HG03060 (cell line): ENCODE results near the gene BUD31.
"Not testable (repeated sequence)": the region's sequence is repeated elsewhere in the genome, so short reads cannot be mapped to it uniquely, and the experiment has no call there.

Source experiments
- ATAC-seq: cut with Tn5 transposase; IDR thresholded peaks from one replicate; pipeline ENCODE4 v1.9.1; 2021; ENCODE audit warnings: low read depth, moderate number of reproducible peaks; ENCODE audit not compliant: unreplicated experiment

BUD31 gene

DNA sequence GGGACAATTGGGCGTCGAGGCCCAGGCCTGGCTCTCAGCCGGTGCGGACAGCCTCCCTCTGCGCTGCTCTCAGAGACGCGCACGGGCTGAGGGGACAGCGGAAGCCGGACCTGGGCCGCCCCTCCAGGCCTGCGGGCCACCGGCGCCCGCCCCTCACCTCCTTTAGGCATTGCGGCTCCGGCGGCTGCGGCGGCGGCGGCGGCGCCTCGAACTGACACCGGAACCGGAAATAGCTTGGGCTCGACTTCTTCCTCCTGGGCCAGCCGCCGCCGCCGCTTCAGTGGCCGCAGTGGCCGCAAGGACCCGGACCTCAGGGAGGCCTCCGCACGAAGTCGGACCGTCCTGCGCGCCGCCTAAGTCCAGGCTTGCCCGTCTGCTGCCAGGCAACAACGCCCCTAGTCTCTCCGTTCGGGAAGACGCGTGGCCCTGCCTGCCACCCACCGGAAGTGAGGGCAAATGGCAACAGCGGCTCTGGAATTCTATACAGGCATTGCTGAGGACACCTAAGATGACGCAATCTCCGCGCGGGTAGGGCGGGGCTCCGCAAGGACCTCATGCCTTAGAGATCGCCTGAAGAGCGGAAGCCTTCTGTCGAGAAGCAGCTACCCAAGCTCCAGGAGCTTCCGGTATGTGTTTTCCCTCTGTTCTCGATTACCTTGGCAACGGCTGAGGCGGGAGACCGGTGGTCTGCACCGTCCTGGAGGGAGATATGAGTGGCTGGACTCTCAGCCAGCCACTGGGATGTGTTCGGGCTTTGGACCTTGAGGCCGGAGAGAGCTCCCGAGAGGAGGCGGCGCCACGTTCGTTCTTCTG is at the start of gene BUD31, which contains the start of gene PDAP1:
Gene BUD31, plus strand, starts transcription at position 591 of the 813 bp plus-strand sequence. CDS start 2,124 bp downstream, outside the sequence.
Gene PDAP1, minus strand, starts transcription at position 219 of the 813 bp plus-strand sequence. Its CDS starts 49 bp downstream, at position 170.
- ATAC-seq = peak; percentile 73

DNA sequence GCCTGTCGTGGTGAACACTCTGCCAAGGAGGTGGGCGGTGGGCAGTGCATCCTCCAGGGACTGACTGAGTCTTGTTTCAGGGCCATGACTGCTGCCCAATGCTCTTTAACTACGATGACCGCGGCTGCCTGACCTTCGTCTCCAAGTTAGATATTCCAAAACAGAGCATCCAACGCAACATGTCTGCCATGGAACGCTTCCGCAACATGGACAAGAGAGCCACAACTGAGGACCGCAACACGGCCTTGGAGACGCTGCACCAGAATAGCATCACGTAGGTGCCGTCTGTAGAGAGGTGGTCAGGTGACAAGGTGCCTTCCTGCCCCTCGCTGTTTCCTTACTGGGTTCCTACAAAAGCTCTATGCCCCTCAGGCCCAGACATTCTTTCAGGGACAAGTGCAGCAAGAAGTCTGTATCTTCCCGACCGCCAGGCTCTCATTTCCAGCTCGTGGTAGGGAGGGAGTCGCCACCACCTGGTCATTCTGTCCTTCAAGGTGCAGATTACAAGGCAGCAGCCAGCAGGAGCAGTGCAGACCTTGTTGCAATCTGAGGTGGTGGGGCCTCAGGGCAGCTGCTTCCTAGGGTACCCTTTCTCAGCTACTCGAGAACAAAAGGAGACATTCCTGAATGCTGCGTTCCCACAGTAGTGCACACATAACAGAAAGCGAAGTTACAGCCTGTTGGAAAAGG is 49.2 kb upstream of the BUD31 start:
- no peak for ATAC-seq

DNA sequence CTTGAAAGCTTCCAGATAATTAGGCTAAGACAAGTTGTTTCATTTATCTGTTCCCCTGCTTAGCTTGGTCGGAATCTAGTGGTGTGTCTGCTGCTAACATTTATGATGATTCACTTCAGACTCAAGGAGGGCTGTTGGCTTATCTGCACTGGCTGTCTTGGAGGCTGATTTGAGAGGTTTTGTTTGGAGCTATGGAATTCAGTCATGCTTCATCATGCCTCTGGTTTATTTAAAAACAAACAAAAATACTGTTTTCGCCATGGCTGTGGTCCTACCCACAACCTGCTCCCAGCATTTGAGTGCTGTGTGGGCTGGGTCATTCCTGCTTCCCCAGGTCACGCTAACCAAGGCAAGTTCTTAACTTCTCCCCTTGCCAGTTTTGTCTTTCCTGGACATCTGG is 46.0 kb upstream of the BUD31 start:
- no peak for ATAC-seq

DNA sequence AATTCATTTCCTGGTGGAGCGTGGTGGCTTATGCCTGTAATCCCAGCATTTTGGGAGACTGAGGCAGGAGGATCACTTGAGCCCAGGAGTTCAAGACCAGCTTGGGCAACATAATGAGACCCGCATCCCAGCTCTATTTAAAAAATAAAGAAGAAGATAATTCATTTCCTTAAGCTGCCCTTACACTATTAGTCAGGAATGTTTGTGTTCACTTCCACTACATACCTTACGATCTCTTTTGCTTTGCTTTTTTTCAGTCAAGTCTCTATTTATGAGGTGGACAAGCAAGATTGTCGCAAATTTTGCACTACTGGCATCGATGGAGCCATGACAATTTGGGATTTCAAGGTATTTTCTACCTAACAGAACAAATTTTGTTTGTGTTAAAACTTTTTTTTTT is 45.5 kb upstream of the BUD31 start:
- ATAC-seq = no peak

DNA sequence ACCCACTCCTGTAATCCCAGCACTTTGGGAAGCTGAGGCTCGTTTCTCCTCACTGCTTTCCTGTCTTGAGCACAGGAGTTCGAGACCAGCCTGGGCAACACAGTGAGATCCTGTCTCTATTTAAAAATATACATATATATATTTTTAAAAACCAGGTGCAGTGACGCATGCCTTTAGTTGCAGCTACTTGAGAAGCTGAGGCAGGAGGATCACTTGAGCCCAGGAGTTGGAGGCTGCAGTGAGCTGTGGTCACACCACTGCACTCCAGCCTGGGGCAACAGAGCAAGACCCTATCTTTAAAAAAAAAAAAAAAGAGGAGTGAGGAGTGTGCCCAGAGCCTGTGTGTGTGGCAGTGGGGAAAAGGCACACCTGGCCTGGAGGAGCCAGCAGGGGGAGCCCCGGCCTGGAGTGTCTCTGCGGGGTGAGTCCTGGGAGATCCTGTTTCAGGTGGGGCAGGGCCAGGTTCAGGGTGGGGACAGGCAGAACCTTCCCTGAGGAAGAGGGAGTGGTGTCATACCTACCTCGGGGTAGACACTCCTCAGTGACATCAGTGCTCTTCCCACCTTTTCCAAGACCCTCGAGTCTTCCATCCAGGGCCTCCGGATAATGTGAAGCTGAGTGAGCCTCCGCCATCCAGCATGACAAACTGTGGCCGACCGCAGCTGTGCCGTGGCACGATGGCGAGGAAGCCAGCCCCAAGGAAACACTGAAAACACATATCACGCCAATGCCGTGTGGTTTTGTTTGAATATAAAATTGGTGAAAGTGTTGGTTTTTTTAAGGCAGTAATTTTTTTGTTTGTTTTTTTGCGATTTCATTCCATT is 43.2 kb upstream of the BUD31 start:
- ATAC-seq = no peak

DNA sequence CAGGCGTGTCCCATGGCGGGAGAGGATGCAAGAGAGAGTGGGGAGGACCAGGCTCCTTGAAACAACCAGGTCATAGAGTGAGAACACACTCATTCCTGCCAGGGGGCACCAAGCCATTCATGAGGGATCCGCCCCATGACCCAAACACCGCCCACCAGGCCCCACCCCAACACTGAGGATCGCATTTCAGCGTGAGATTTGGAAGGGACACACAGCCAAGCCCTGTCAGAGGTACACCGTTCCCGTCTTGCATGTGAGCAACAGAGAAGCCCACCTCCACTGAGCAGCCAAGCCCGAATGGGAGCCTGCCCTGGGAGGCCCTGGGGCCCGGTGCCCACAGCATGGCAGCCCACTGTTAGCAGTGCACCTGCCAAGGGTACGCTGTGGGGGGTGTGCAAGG is 42.1 kb upstream of the BUD31 start:
- ATAC-seq = no peak

DNA sequence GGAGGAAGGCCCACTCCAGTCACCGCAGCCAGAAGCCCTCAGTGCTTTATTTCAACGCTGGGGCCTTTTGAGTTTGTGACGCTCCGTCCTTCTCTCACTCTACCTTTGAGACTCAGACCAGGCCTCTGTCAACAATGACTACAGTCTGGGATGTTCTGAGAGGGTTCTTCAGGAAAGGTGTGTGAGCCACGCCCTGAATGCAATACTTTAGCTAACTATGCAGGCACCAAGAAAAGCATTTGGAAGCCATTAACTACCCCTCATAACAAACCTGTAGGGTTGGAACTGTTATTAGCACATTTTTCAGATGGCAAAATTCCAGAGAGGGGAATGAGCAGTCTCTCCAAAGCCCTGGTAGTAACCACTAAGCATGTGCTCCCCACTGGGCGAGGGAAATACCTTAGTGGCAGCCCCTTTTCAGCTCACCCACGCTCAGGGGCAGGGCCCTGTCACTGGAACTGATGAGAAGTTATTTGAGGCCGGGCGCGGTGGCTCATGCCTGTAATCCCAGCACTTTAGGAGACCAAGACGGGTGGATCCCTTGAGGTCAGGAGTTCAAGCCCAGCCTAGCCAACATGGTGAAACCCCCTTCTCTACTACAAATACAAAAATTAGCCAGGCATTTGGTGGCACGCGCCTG is 39.9 kb upstream of the BUD31 start:
- no peak for ATAC-seq

DNA sequence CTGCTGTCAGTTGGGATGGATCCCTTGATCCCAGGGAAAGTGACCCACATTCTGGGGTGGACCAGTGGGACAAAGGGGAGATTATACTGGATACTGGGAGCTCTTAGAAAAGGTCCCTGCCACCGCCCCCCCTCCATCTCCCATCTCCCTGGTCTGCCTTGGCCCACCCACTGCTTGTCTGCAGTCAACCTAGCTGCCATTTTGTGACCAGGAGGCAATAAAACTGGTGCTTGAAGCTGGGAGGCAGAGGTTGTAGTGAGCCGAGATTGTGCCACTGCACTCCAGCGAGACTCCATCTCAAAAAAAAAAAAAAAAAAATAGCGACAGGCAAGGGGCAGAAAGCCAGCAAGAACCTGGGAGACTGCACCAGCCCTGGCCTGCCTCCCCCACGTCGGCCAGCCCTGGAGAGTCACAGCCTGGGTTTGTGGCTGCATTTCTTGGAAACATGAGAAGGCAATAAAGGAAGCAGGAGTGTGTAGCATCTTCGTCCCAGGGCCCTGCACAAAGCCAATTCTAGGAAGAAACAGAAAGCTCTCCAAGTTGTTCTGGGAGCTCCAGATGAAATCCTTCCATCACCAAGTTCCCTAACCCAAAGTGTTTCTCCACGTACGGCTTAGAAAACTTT is 38.9 kb upstream of the BUD31 start:
- ATAC-seq = no peak

DNA sequence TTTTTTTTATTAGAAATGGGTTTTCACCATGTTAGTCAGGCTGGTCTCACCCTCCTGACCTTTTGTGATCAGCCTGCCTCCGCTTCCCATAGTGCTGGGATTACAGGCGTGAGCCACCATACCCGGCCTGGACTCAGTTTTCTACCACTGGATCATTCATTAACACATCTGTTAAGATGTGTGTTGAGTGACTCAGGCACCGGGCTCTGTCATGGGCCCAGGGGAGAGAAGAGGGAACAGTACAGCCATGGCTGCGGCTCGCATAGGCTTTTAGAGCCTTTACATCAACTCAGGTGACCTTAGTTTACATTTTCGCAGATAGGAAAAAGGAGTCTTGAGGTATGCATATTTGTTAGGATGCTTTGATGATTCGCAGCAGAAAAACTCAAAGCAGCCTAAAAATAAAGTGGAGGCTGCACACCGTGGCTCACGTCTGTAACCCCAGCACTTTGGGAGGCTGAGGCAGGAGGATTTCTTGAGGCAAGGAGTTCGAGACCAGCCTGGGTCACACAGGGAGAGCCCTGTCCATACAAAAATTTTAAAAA is 37.3 kb upstream of the BUD31 start:
- ATAC-seq = no peak

DNA sequence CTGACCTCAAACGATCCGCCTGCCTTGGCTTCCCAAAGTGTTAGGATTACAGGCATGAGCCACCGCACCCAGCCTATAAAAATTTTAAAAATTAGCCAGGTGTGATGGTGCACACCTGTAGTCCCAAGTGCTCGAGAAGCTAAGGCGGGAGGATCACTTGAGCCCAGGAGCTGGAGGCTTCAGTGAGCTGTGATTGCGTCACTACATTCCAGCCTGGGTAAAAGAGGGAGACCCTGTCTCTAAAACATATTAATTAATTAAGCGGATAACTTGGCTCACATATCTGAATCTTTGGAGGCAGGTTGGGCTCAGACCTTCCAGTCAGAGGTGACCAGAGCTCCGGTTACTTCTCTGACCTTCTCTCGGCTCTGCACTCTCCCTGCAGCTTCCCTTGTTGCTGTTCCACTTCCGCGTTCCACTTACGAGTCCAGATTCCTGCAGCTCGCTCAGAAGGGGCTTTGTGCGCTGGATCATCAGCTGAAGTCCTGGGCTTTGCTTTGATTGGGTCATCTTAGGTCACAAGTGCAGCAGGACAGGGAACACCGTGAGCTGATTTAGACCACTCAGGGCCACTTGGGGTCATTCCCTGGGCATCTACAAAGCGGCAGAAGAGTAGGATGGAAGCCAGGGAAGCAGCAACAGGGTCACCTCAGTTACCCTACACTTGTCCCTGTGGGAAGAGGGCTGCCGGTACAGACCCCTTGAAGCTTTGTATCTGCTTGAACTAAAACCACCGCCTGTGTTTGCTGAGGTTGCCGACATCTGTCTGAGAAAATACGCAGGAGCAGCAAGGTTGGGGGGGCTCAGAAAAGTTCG is 36.3 kb upstream of the BUD31 start:
- no peak for ATAC-seq

DNA sequence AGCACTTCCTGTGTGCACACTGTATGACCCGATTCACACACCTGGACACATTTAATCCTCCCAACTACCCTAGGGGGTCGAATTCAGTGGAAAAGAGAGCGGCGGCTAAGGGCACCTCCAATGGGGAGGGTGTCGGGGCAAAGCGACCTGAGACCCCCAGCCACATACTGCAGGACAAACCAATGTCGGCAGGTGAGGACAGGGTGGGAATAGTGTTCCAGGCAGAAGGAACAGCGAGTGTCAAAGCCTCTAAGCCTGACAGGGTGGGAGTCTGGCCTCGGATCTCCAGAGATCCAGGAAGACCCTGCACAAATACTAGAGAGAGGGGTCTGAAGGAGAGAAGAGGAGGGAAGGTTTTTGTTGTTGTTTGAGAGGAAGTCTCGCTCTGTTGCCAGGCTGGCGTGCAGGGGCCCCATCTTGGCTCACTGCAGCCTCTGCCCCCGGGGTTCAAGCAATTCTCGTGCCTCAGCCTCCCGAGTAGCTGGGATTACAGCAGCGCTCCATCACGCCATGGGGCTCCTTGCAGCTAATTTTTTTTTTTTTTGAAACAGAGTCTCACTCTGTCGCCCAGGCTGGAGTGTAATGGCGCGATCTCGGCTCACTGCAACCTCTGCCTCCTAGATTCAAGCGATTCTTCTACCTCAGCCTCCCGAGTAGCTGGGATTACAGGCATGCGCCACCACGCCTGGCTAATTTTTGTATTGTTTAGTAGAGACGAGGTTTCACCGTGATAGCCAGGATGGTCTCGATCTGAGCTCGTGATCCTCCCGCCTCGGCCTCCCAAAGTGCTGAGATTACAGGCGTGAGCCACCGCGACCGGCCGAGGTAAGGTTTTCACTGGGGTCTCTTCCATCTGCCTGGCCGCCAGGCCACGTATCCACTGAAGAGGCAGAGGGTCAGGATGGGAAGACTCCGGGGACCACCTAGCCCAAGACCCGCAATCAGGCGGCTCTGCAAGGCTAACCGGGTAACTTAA is 35.4 kb upstream of the BUD31 start:
- ATAC-seq = no peak

DNA sequence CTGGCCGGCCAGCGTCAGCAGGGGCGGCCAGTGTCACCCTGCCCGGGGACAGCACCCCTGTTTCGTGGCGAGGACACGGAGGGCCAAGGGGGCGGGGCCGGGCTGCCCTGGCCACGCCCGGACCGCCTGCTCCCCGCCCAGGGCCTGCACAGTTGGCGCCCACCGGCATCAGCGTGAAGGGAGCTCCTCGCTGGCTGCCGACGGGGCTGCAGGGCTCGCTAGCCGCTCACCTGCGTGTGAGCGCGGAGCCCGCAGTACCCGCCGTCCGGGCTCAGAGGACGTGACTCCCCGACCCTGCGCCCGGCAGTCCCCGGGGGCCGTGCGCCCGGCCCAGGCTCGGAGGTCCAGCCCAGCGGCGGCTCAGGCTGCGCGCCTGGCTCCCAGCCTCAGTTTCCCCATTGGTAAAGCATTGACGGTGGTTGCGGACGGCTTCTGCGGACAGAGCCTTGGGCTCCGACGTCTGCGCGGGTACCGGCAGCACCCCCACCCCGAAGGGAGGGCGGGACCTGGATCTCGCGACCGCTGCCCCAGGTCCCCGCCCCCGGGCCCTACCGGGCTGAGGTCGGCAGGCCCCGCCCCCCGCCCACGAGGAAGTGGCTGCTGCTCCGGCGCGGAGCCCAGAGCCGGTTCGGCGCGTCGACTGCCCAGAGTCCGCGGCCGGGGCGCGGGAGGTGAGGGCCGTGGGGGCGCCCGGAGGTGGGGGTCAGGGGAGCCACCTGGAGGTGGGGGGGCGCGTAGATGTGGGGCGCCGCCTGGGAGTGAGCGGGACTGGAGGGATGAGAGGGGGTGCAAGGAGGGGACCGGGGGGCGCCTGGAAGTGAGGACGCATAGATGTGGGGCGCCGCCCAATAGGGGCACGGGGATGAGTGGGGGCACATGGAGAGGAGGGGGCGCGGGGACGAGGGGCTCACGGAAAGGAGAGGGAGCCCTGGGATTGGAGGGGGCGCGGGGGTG is 34.4 kb upstream of the BUD31 start, which contains the start of gene ARPC1B:
Gene ARPC1B, plus strand, starts transcription at position 620 of the 954 bp plus-strand sequence. CDS start 10,985 bp downstream, outside the sequence.
- peak; percentile 31 for ATAC-seq

DNA sequence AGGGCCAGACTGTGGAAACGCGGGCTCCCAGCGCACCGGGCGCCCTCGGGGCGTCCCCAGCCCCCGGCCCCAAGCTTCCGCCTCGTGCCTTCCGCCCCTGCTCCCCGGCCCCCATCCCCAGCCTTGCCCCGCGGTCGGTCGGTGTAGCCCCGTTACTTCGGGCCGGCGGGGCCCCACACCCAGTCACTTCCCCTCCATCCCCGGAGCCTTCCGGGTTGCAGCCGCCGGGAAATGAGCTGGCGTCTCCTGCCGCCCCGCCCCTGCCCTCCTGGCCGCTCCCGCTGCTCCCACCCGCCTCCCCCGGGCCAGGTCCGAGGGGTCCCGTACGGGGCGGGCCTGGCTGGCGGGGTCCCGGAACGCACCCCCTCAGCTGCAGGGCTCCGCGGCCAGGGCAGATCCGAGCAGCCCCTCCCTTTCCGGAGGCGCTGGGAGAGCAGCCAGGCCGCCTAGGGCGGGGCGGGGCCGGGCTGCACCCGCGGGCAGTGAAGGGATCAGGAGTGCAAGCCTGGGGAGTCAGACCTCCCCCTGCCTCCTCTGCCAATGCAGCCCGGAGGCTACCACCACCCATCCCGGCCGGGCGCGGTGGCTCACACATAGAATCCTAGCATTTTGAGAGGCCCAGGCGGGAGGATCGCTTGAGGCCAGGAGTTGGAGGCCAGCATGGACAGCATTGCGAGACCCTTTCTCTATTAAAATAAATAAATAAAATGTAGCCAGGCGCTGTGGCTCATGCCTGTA is 33.5 kb upstream of the BUD31 start:
- no peak for ATAC-seq

DNA sequence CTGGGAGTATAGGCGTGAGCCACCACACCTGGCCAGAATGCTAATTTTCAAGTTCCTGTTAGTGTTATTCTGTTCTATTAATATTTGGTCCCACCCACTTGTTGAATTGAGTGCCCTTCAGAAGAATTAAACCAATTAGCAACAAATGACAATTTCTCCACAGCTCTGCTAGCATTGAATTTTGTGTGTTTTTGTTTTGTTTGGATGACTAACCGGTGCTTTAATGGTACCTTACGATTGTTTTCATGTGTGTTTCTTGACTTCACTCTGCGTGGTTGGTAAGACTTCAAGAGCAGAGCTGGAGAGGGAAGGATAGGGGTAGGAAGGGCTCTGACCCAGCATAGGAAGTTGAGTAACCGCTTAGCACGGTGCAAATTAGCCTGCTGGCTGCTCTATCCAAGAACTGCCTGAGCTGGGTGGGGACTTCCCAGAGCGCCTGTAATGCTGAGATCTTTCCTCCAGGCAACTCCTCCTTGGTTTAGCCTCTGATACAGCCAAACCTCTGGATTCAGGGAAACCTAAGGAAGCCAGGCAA is 29.7 kb upstream of the BUD31 start:
- no peak for ATAC-seq

DNA sequence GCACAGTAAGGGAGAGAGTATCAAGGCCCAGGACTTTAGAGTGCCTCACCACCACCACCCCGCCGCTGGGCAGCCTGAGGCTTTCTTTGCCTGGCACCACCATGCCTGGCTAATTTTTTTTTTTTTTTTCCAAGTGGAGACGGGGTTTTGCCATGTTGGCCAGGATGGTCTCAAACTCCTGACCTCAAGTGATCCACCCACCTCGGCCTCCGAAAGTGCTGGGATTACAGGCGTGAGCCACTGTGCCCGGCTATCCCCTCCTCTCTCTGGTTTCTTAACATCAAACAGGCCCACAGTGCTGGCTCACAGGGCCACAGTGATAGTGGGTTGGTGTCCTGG is 29.1 kb upstream of the BUD31 start:
- not testable (repeated sequence) for ATAC-seq
